ENCODE results near the gene RPUSD1. TPM values are rescaled to one million over a fixed set of nuclear protein-coding genes. Genes with fewer than 3 reads are reported as not detected.

The RPUSD1 gene
- polyA plus RNA-seq, 2 of the 4 experiments (the other 2 are of a cell fraction): 10.6 to 29.3 TPM

GRCh38 chr16:805474-805873, 17.3 kb upstream of the RPUSD1 start:
- FAIRE-seq: no peak
- Histone ChIP-seq H3K27ac (no peak overlapping the region), H3K9me3 (no peaks in the 10 kb centered on the region), H3K4me1 (peaks cover 9% of the 10 kb centered on the region; the same call in 2 of the 3 replicates), H3K4me3 (no peak overlapping the region), H3K4me2 (no peak overlapping the region)
- 93% methylated on average over 17 of the region's 17 CpGs for WGBS (ENCODE audit: missing lambda C conversion rate)
- ChIA-PET CTCF (interaction anchor here (1.0 to 5.0 kb wide), 4 partner anchors 9 to 251 kb away, joined by 3 to 32 read pairs (median 4); no protein-coding TSS in a partner anchor), POLR2A (no interaction called here)
- no peak for DNase-seq (ENCODE audit: low read depth in 1 of 2, low spot score in 1 of 2)
- no peak for ATAC-seq
- TF ChIP-seq FOSL2 (IDR thresholded peaks at IDR 0.05) (no peak), FOSL2 (CRISPR knock-in tag; IDR thresholded peaks at IDR 0.05) (no peak), KDM5A (IDR thresholded peaks at IDR 0.05) (no peak), GATA3 (IDR thresholded peaks at IDR 0.05; ENCODE audit: borderline replicate concordance) (no peak), FOSB (CRISPR knock-in tag; IDR thresholded peaks at IDR 0.05) (no peak), ZSCAN20 (CRISPR knock-in tag; IDR thresholded peaks at IDR 0.05) (no peak), MAZ (IDR thresholded peaks at IDR 0.05; ENCODE audit: borderline replicate concordance, low read depth, low read length) (no peak), SREBF2 (IDR thresholded peaks at IDR 0.05) (no peak), BHLHE40 (IDR thresholded peaks at IDR 0.05; ENCODE audit: low read depth, low read length) (no peak), FOXS1 (CRISPR knock-in tag; IDR thresholded peaks at IDR 0.05) (no peak), MAFK (IDR thresholded peaks at IDR 0.05; ENCODE audit: partially characterized antibody) (no peak)

GRCh38 chr16:804193-805048, 16.2 kb upstream of the RPUSD1 start:
- Histone ChIP-seq H3K4me3 (no peak overlapping the region), H3K9me3 (no peaks in the 10 kb centered on the region), H3K4me1 (peaks cover 19% of the 10 kb centered on the region), H3K27ac (no peak overlapping the region), H3K4me2 (no peak overlapping the region)
- ATAC-seq: no peak
- FAIRE-seq: no peak
- ChIA-PET CTCF (interaction anchor here (1.0 to 5.0 kb wide), 9 partner anchors 9 to 301 kb away, joined by 3 to 32 read pairs (median 4); no protein-coding TSS in a partner anchor), POLR2A (interaction anchor here (1.7 kb wide), 1 partner anchor 16 kb away, joined by 5 read pairs; the partner anchor contains the start of genes CHTF18 and RPUSD1)
- no peak for DNase-seq (ENCODE audit: low read depth in 1 of 2, low spot score in 1 of 2)
- 66% methylated on average over 30 of the region's 33 CpGs for WGBS (ENCODE audit: missing lambda C conversion rate)
- no peak for TF ChIP-seq CTCF (IDR thresholded peaks at IDR 0.05)
- TF ChIP-seq MAZ (IDR thresholded peaks at IDR 0.05; ENCODE audit: borderline replicate concordance, low read depth, low read length): no peak
- no peak for TF ChIP-seq HES2 (IDR thresholded peaks at IDR 0.05)
- TF ChIP-seq RFX5 (IDR thresholded peaks at IDR 0.05): no peak

GRCh38 chr16:803754-804080, 15.5 kb upstream of the RPUSD1 start:
- ChIA-PET POLR2A (interaction anchor here (1.7 kb wide), 1 partner anchor 16 kb away, joined by 5 read pairs; the partner anchor contains the start of genes CHTF18 and RPUSD1), CTCF (interaction anchor here (0.7 to 5.0 kb wide), 8 partner anchors 8 to 302 kb away, joined by 3 to 32 read pairs (median 4); no protein-coding TSS in a partner anchor)
- 61% methylated on average over 8 of the region's 8 CpGs for WGBS (ENCODE audit: missing lambda C conversion rate)
- FAIRE-seq (no peak), DNase-seq (ENCODE audit: low read depth in 1 of 2, low spot score in 1 of 2) (no peak), ATAC-seq (no peak)
- peaks cover 22% of the 10 kb centered on the region for H3K4me1 ChIP-seq
- H3K9me3 ChIP-seq: no peaks in the 10 kb centered on the region
- no peak overlapping the region for H3K4me2 ChIP-seq
- H3K27ac ChIP-seq: no peak overlapping the region
- H3K4me3 ChIP-seq: no peak overlapping the region
- TF ChIP-seq HES2 (IDR thresholded peaks at IDR 0.05): no peak
- TF ChIP-seq CHD2 (IDR thresholded peaks at IDR 0.05; ENCODE audit: low read length, partially characterized antibody): no peak
- no peak for TF ChIP-seq JUN (IDR thresholded peaks at IDR 0.05)
- TF ChIP-seq FOSB (CRISPR knock-in tag; IDR thresholded peaks at IDR 0.05): no peak
- TF ChIP-seq JUNB (IDR thresholded peaks at IDR 0.05): no peak
- TF ChIP-seq MAFK (IDR thresholded peaks at IDR 0.05; ENCODE audit: partially characterized antibody): no peak
- no peak for TF ChIP-seq RFX5 (IDR thresholded peaks at IDR 0.05)
- TF ChIP-seq RNF2 (IDR thresholded peaks at IDR 0.05; ENCODE audit: borderline replicate concordance, low read depth): no peak
- no peak for TF ChIP-seq RARB (CRISPR knock-in tag; IDR thresholded peaks at IDR 0.05)
- TF ChIP-seq PHF8 (IDR thresholded peaks at IDR 0.05; ENCODE audit: borderline replicate concordance, low read depth): no peak
- TF ChIP-seq ATOH8 (CRISPR knock-in tag; IDR thresholded peaks at IDR 0.05; ENCODE audit: low read depth): no peak
- TF ChIP-seq PBX3 (IDR thresholded peaks at IDR 0.05): no peak
- TF ChIP-seq CTCF (IDR thresholded peaks at IDR 0.05): no peak
- TF ChIP-seq TFCP2L1 (CRISPR knock-in tag; IDR thresholded peaks at IDR 0.05): no peak
- TF ChIP-seq KDM5A (IDR thresholded peaks at IDR 0.05): no peak
- no peak for TF ChIP-seq MAX (IDR thresholded peaks at IDR 0.05)
- no peak for TF ChIP-seq E2F6 (IDR thresholded peaks at IDR 0.05; ENCODE audit: borderline replicate concordance, low read depth)
